ENCODE results near the gene PNKP.

The PNKP gene

GRCh38 chr19:49852631-49853126 lies 14.7 kb downstream of the PNKP start:
- H3K4me3 ChIP-seq (ENCODE audit: low read length) = peak overlapping the region; percentile 87
- TF ChIP-seq, protein P1, sequence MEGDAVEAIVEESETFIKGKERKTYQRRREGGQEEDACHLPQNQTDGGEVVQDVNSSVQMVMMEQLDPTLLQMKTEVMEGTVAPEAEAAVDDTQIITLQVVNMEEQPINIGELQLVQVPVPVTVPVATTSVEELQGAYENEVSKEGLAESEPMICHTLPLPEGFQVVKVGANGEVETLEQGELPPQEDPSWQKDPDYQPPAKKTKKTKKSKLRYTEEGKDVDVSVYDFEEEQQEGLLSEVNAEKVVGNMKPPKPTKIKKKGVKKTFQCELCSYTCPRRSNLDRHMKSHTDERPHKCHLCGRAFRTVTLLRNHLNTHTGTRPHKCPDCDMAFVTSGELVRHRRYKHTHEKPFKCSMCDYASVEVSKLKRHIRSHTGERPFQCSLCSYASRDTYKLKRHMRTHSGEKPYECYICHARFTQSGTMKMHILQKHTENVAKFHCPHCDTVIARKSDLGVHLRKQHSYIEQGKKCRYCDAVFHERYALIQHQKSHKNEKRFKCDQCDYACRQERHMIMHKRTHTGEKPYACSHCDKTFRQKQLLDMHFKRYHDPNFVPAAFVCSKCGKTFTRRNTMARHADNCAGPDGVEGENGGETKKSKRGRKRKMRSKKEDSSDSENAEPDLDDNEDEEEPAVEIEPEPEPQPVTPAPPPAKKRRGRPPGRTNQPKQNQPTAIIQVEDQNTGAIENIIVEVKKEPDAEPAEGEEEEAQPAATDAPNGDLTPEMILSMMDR (conservative IDR thresholded peaks at IDR 0.05; ENCODE audit: low read depth, low read length) = no peak
- DNase-seq (ENCODE audit: low read depth) = no peak

DNA sequence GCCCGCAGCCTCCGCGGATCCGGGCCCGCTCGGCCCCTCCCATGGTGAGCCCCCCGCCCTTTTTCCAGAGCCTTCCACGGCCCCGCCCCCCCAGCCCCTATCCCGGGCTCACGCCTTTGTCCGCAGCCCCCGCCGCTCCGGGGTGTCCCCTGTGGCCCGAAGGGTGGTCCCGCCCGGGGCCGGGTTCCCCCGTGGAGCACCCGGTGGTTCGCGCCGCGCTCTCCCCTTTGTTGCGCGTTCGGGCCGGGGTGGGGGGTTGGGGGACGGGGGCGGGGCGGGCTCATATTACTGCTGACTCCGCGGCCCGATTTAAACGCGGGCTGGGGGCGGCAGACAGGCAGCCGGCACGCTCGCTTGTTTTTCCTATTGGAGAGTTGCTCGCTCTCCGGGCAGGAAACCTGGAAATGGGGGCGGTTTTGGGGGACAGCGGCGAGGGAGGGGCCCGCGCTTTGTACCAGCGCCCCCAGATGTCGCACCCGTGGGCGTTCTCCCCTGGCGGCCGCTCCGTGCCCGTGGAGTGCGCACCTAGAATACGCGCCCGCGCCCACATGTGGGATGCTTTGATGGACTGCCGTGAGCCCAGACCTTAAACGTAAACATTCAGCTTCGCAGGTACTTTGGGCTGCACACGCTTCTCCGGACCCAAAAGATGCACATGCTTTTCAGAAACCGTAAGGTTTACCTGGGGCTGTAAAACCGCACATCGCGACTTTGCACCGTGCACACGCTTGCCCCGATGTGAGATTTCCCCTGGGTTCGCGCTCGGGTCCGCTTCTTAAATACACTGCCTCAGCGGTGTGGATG lies 15.7 kb downstream of the PNKP start:
- TF ChIP-seq, protein P1 (conservative IDR thresholded peaks at IDR 0.05; ENCODE audit: low read depth, low read length) = no peak
- no peak for DNase-seq (ENCODE audit: low read depth)
- peak overlapping the region; percentile 87 for H3K4me3 ChIP-seq (ENCODE audit: low read length)

DNA sequence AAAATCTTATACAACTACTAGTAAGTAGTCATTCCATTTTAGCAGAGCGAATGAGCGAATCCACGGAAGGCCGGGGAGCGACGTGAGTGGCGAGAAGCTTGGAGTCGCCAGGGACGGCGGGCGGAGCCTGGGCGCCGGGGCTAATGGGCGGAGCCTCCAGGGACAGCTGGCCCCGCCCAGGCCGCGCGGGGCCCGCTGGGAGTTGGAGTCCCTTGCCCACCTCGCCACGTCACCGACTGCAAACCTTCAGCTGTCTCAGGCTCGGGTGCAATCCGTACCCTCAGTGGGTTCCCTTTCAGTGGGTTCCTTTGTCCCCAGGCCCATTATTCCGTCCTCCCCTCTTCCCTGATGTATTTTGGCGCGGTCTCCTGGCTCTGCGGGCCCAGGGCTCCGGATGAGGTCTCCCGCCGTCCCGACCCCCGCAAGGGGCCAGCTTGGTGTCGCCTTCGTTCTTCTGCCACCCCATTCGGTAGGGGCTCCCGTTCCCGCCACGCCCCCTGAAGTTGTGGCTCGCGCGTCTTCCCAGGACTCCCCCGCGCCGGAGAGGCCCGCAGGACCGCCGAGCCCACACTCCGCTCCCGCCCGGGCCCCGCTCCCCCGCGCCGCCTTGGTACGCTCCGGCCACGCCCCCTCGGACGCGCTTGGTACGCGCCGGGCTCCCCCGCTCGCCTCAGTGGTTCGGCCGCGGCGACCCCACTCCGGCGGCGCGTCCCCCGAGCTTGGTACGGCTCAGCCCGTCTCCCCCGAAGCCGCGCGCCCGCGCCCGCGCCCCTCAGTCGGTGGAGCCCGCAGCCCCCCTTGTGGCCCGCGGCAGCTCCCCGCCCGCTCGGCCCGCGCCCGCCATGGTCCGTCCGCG lies 16.7 kb downstream of the PNKP start, which contains the start of gene PTOV1:
Gene PTOV1 (plus strand): TSS at position 673 of the 856 bp plus-strand sequence.
- TF ChIP-seq, protein P1 (conservative IDR thresholded peaks at IDR 0.05; ENCODE audit: low read depth, low read length) = no peak
- H3K4me3 ChIP-seq (ENCODE audit: low read length) = peak within 1 kb of the TSS; percentile 87
- peak; percentile 55 for DNase-seq (ENCODE audit: low read depth)

DNA sequence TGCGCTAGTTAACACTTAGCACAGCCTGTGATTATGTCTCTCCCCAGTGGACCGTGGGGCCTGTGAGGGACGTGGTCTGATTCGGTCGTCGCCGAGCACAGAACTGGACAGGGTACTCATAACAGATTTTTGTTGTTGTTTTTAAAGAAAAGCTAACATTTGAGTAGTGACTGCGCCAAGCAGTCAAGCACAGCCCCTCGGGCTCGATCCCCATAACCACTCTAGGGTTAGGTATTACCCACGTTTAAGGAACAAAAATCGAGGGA lies 17.2 kb downstream of the PNKP start:
- no peak for DNase-seq (ENCODE audit: low read depth)
- TF ChIP-seq, protein P1 (conservative IDR thresholded peaks at IDR 0.05; ENCODE audit: low read depth, low read length) = no peak
- H3K4me3 ChIP-seq (ENCODE audit: low read length) = peak overlapping the region; percentile 87

DNA sequence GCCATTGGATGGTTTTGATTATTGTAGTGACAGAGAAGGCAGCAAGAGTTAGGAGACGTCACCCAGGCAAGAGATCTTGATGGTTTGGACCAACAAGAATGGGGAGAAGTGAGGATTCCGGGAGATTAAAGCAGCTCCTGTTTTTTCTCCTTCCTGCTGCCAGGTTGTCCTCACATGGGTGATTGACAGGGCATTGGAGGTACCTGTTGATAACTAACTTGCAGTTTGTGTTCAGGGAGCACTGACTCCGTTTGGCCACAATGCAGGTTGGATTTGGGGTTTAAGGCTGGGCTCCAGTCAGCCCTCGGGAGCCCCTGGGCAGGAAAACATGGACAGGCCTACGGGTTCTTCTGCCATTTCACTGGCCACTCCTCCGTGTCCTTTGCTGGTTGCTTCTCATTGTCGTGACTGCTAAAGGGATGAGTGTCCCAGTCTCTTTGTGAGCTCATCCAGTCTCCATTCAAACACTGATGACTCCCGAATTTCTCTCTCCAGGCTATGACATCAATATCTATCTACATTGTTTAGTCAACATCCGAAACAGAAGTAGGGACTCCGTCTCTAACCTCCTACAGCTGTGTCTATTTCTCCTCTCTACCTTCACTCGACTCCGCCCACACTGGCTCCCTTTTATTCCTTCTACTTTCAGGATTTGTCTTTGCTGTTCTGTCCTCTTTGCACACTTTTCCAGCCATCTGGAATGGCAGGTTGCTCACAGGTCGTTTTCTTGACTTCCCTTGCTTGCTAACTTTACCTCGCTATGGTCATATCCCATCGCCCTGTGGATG lies 17.7 kb downstream of the PNKP start:
- peak overlapping the region; percentile 87 for H3K4me3 ChIP-seq (ENCODE audit: low read length)
- no peak for DNase-seq (ENCODE audit: low read depth)
- TF ChIP-seq, protein P1 (conservative IDR thresholded peaks at IDR 0.05; ENCODE audit: low read depth, low read length) = no peak

- no peak for DNase-seq (ENCODE audit: low read depth)
- H3K4me3 ChIP-seq (ENCODE audit: low read length) = no peak overlapping the region
- TF ChIP-seq, protein P1 (conservative IDR thresholded peaks at IDR 0.05; ENCODE audit: low read depth, low read length) = no peak
Observed at GRCh38 chr19:49848938-49849337, 18.4 kb downstream of the PNKP start.
